Fibroblast of mammary gland (primary cell): Measurements from ENCODE around the gene HEBP1.

Experiments used
- DNase-seq: peaks from one replicate; pipeline ENCODE4 v3.0.0-alpha.2; 2010; ENCODE audit warnings: low read depth
- H3K4me3 ChIP-seq: 2 replicates; pipeline ENCODE4 v1.5.1; 2011; ENCODE audit warnings: low read depth, mild to moderate bottlenecking, low read length, moderate library complexity; ENCODE audit not compliant: control insufficient read depth
- TF ChIP-seq, protein P1 (sequence below): conservative IDR thresholded peaks from 2 replicates; pipeline ENCODE4 v1.5.1; 2011; ENCODE audit warnings: low read depth, low read length, inconsistent platforms; ENCODE audit not compliant: control insufficient read depth, insufficient read depth

Gene HEBP1

GRCh38 chr12:12946686-12947355 lies 53.2 kb downstream of the HEBP1 start:
- no peak overlapping the region for H3K4me3 ChIP-seq
- TF ChIP-seq, protein P1, sequence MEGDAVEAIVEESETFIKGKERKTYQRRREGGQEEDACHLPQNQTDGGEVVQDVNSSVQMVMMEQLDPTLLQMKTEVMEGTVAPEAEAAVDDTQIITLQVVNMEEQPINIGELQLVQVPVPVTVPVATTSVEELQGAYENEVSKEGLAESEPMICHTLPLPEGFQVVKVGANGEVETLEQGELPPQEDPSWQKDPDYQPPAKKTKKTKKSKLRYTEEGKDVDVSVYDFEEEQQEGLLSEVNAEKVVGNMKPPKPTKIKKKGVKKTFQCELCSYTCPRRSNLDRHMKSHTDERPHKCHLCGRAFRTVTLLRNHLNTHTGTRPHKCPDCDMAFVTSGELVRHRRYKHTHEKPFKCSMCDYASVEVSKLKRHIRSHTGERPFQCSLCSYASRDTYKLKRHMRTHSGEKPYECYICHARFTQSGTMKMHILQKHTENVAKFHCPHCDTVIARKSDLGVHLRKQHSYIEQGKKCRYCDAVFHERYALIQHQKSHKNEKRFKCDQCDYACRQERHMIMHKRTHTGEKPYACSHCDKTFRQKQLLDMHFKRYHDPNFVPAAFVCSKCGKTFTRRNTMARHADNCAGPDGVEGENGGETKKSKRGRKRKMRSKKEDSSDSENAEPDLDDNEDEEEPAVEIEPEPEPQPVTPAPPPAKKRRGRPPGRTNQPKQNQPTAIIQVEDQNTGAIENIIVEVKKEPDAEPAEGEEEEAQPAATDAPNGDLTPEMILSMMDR = no peak
- DNase-seq = peak; percentile 49

DNA sequence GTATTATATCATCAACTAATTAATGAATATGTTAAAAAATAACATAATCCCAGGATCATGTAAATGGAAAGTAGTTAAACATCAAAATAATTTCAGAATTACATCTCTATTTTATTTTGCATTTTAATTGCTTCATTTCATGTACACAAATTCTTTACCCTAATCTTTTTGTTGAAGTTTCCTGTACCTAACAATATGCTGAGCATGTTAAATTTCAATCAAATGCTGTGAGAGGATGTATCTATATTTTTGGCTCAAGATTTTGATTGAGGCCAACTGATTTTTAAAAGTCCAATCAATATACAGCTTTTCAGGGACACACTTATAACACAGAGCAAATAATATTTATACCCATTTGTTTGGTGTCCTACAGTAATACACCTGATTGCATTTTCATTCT lies 54.5 kb downstream of the HEBP1 start:
- H3K4me3 ChIP-seq = no peak overlapping the region
- TF ChIP-seq, protein P1 = no peak
- DNase-seq = no peak

- TF ChIP-seq, protein P1 = no peak
- peak; percentile 87 for DNase-seq
- no peak overlapping the region for H3K4me3 ChIP-seq
These were observed 56.3 kb downstream of the HEBP1 start for GRCh38 chr12:12943586-12944260.

GRCh38 chr12:12941450-12942350 lies 58.4 kb downstream of the HEBP1 start:
- TF ChIP-seq, protein P1 = no peak
- no peak for DNase-seq
- H3K4me3 ChIP-seq = no peak overlapping the region

- H3K4me3 ChIP-seq = no peak overlapping the region
- DNase-seq = no peak
- TF ChIP-seq, protein P1 = no peak
These were observed 60.2 kb downstream of the HEBP1 start for GRCh38 chr12:12939888-12940287.

DNA sequence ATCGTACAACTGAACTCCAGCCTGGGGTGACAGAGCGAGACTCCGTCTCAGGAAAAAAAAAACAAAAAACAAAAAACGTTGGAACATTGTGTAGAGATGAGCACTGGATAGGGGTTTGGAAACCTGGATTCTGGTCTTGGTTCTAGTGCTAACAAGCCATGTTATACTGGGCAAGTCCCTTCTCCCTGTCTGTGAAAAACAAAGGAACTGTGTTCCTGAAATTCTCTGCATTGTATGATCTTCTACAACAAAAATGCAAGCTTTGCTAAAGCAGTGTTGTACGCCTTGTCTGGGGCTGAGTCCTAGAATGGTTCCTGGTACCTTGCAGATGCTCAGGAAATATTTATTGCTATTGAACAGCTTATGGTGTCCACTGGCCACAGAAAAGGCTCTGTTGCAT lies 61.5 kb downstream of the HEBP1 start:
- DNase-seq = no peak
- TF ChIP-seq, protein P1 = no peak
- no peak overlapping the region for H3K4me3 ChIP-seq
